WI38 (cell line): ENCODE data around the gene LGI1.

Experiments
- H3K4me3 ChIP-seq: 2 replicates; pipeline ENCODE4 v1.5.1; 2011; ENCODE audit warnings: low read depth, mild to moderate bottlenecking, control low read depth, low read length
- TF ChIP-seq, protein P1 (sequence below): IDR thresholded peaks from 2 replicates; pipeline ENCODE4 v1.5.1; 2012; ENCODE audit warnings: low read depth, mild to moderate bottlenecking, control low read depth, low read length

Gene LGI1

DNA sequence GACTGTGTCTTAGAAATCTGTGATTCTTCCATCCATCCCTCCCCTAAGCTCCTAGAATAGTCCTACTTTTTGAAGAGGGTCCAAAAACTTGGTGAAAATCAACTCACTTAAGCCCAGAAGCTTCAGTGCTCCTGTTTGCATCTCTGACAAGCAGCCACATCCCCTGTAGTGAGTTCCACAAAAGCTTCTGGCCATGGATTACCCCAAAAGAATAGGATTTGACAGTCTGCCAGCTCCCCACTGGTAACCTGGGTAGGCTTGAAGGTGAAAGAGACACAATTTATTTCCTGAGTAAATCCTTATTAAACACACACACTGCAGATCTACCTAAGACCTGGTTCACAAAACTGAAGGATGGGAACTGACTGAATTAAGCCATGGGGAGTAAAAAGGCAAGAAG is 46.5 kb downstream of the LGI1 start:
- no peak overlapping the region for H3K4me3 ChIP-seq
- TF ChIP-seq, protein P1, sequence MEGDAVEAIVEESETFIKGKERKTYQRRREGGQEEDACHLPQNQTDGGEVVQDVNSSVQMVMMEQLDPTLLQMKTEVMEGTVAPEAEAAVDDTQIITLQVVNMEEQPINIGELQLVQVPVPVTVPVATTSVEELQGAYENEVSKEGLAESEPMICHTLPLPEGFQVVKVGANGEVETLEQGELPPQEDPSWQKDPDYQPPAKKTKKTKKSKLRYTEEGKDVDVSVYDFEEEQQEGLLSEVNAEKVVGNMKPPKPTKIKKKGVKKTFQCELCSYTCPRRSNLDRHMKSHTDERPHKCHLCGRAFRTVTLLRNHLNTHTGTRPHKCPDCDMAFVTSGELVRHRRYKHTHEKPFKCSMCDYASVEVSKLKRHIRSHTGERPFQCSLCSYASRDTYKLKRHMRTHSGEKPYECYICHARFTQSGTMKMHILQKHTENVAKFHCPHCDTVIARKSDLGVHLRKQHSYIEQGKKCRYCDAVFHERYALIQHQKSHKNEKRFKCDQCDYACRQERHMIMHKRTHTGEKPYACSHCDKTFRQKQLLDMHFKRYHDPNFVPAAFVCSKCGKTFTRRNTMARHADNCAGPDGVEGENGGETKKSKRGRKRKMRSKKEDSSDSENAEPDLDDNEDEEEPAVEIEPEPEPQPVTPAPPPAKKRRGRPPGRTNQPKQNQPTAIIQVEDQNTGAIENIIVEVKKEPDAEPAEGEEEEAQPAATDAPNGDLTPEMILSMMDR = no peak

DNA sequence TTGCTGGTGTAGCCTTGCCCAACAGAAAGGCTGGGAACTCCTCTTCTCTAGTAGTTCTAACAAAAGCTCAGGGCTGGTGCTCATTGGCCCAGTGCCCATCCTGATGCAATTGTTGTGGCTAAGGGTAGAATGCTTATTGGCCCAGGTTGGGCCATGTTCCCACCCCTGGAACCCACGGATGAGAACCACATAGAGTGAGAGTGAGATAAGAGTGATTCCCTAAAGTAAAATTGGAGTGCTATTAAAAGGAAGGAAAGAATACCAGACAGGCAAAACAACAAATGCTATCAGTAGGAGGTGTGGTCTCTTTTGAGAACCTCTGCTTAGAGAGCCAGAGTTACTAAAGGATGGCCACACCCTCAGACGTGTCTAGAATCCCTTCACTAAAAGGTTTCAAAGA is 49.2 kb downstream of the LGI1 start:
- no peak overlapping the region for H3K4me3 ChIP-seq
- TF ChIP-seq, protein P1 = no peak

DNA sequence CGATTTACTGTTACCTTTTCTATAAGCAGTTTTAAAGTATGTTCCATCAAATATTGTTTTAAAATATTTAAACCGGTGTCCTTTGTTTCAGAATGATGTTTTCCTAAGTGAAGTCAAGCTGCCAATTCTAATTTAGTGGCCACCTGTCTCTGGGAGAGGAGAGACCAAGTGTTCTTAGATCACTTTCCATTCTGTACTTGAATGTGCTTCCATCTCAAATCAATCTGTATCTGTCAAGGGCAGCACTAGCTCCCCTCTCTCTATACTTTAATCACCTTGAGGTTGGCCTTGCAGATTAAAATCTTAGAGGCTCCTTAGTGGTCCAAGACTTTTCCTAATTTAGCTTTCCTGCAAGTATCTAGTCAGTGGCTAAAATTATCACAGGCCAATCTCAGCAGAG is 49.6 kb downstream of the LGI1 start:
- TF ChIP-seq, protein P1 = no peak
- no peak overlapping the region for H3K4me3 ChIP-seq

DNA sequence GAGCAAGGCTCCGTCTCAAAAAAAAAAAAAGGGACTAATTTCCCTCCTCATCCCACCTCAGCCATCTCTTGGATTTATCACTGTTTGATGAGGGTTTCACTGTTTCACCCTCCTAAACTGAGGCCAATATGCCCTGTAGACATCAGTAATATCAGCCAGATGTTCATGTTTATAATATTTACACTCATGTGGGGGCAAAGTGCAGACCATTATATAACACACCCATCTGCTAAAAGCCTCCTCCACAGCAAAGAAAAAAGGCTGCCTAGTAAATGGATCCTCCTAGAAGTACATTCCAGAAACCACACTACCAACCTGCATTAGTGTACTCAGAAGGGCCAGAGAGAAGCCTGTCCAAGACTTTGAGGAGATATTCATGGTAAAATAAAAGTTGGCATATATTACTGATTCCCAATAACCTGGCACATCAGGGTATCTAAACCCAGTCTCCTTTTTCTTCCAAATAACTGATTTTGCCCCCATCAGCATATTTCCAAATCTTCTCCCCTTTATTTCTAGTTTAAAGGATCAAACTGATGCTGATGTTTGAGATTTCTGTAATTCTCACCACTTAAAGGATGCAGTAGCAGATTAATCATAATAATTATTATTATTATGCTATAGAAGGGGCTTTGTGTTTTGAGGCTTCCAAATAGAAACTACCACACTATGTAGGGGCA is 55.1 kb downstream of the LGI1 start:
- TF ChIP-seq, protein P1 = no peak
- H3K4me3 ChIP-seq = no peak overlapping the region

DNA sequence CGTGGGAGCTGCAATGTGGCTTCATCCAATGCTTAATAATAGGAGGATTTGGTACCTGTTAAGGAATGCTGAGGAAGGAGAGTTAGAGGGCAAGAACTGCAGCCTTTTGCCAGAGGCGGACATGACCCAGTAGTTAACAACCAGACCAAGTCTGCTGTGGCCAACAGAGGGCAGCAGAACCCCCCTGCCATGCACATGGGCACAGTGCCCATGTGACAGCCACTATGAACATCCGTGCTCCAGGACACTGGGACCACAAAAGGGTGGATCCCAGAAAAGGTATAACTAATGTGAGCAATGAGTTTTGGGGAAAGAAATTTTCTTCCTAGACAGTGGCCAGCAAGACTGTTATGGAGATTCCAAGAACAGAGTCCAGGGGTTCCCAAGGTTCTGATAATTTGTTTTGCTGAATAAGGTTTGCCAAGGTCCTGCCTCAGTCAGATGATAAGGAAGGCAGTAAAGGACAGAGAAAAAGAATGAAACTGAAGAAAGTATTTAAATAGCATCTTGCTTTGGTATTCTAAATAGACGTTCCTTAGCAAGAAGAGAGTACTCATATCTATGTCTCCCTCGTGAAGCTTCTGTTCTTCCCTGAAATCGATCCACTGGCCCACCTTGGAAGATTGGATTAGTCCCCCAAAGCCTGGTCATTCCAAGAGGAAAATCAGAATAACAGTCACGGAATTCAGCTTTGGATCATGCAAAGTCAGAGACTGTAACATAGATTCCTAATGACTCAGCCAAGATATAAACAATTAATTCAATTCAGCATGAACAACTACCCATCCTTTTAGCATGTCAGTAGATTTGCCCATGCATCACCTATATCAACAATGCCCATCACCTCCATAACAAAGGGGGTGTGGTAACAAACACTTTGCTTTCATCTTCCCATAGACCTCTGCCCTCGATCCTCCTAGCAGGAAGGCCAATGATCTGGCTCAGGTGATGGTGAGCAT is 56.0 kb downstream of the LGI1 start:
- TF ChIP-seq, protein P1 = peak; percentile 40
- no peak overlapping the region for H3K4me3 ChIP-seq

DNA sequence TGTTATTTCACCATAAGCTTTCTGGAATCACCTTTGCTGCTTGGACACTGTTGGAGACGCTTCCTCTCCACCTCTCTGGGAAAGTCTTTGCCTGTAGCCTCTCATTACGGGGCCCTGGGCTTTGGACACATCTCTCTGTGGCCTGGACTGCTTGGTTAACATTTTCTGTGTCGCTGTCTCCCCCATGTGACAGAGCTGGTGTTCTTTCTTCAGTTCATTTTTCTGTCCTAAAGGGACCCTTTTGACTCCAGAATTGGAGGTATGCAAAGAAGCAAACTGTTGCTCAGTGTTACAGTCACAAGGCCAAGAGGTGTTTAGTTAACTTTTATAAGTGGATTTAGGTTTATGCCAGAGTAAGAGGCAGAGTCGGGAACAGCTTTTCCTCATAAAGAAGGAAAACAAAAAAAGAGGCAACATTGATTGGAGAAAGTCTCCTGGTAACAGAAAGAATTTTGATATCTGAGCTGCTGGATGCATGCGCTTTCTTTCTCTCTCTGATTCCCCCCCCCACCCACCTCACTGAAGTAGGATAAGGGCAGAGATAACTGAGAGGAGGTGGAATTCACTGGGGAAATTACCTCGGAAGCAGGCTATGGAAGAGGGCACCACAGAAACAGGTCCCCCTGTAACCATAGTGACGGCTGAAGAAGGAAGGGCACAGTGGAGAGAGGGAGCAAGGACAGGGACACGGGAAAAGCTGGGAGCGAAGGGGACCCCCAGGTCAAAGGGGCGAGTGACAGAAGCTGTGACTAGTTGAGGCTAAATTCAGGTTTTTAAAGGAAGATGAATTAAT is 57.8 kb downstream of the LGI1 start:
- H3K4me3 ChIP-seq = no peak overlapping the region
- TF ChIP-seq, protein P1 = no peak
